A549 (cell line): ENCODE results near the gene MLXIPL.

Source experiments
- EP300 ChIP-seq, 2 experiments: fragments of >200 bp; sonication (Bioruptor Twin); formaldehyde crosslinking; IDR thresholded peaks; 2 replicates in 1 of 2; 3 replicates in 1 of 2; pipeline ENCODE4 v1.6.1; 2016 to 2017
- FOSL2 ChIP-seq, 2 experiments: fragments of 450-650 bp in 1 of 2; fragments of >200 bp in 1 of 2; sonication (Bioruptor Twin) in 1 of 2; formaldehyde crosslinking; IDR thresholded peaks; 2 replicates each; pipeline versions ENCODE4 v1.5.0 to v1.6.1; 2016 to 2020; ENCODE audit warnings: mild to moderate bottlenecking in 1 of 2, moderate library complexity in 1 of 2
- POLR2A ChIP-seq: IDR thresholded peaks from 2 replicates; pipeline ENCODE4 v1.6.1; 2012; ENCODE audit warnings: mild to moderate bottlenecking, low read length
- TF ChIP-seq, protein P1 (sequence below): fragments of >200 bp; sonication (Bioruptor Twin); formaldehyde crosslinking; IDR thresholded peaks from 3 replicates; pipeline ENCODE4 v1.5.1; 2016
- TF ChIP-seq, protein P2 (sequence below): IDR thresholded peaks from 2 replicates; pipeline ENCODE4 v1.6.1; 2012

DNA sequence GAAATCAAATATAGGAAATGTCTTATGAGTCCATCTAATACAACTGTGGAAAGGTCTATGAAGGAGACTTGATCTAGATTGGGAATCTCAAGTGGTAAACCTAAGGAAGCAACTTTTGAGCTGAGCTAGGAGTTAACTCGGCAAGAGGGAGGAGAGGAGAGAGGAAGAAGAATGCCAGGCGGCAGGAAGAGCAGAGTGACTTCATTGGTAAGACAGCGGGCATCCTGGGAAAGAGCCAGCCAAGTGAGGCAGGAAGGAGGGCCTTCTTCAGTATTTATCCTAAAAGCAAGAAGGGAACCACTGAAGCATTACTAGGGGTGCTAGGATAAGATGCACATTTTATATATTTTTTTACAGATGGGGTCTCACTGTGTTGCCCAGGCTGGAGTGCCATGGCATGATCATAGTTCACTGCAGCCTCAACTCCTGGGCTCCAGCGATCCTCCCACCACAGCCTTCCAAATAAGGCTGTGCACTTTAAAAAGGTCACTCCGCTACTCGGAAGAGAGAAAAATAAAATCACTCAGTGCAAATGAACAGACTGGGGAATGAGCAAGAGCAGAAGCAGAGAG lies 68.8 kb downstream of the MLXIPL start:
- TF ChIP-seq, protein P1, sequence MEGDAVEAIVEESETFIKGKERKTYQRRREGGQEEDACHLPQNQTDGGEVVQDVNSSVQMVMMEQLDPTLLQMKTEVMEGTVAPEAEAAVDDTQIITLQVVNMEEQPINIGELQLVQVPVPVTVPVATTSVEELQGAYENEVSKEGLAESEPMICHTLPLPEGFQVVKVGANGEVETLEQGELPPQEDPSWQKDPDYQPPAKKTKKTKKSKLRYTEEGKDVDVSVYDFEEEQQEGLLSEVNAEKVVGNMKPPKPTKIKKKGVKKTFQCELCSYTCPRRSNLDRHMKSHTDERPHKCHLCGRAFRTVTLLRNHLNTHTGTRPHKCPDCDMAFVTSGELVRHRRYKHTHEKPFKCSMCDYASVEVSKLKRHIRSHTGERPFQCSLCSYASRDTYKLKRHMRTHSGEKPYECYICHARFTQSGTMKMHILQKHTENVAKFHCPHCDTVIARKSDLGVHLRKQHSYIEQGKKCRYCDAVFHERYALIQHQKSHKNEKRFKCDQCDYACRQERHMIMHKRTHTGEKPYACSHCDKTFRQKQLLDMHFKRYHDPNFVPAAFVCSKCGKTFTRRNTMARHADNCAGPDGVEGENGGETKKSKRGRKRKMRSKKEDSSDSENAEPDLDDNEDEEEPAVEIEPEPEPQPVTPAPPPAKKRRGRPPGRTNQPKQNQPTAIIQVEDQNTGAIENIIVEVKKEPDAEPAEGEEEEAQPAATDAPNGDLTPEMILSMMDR = no peak
- TF ChIP-seq FOSL2 (IDR thresholded peaks at IDR 0.05) (no peak), FOSL2 (CRISPR knock-in tag; IDR thresholded peaks at IDR 0.05) (no peak), EP300 (IDR thresholded peaks at IDR 0.05) (no peak), POLR2A (no peak)
- TF ChIP-seq, protein P2, sequence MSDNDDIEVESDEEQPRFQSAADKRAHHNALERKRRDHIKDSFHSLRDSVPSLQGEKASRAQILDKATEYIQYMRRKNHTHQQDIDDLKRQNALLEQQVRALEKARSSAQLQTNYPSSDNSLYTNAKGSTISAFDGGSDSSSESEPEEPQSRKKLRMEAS = no peak
